T follicular helper cell (primary cell): ENCODE measurements around the gene GABRD.

Experiments
- DNase-seq: peaks from one replicate; pipeline ENCODE4 v3.0.0-alpha.2; 2020; ENCODE audit warnings: low read depth

GABRD gene

GRCh38 chr1:2076826-2077225 lies 57.7 kb downstream of the GABRD start:
- no peak for DNase-seq

DNA sequence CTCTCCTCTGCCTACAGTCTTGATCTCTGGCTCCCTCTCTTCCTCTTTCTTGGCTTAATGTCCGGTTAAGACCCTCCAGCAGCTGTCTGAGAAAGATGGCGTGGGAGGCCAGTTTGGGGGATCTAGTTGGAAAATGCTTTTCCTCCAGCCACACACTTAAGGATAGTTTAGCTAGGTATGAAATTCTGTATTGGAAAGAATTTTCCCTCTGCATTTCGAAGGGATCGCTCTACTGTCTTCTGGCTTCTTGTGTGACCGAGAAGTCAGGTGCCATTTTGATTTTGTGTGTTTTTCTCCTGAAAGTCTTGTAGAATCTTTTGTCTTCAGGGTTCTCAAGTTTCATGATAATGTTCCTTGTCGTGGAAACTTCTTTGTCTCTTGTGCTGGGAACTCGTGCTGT lies 59.0 kb downstream of the GABRD start:
- no peak for DNase-seq

DNA sequence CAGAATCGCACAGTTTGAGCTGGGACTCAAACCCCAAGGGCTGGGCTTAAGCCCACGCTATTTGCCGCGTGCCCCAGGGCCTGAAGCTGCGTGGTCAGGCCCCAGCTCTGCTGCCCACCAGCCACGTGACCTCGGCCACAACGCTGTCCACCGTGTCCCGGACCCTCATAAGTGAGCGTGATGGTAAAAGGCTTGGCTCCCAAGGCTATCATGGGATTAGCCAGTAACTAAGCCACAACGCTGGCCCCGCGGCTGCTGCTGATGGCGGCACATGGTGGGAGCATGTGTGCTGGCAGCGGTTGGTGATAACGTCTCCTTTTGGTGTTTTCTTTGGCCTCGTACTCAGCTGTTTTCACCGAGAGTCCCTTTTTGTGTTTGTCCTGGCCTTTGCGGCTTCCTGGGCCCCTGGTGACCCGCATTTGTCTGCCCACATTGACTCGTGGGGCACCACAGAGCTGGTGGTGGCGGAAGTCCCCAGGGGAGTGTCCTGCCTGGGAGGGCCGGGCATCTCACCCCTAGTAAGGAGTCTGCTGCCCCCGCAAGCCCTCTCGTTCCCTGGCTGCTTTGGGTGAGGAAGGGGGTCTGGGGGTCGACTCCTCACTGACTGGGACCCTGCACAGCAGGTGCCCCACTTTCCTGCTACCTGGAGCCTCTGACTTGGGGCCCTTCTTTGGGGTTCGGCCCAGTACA lies 60.4 kb downstream of the GABRD start:
- no peak for DNase-seq

GRCh38 chr1:2080140-2080539 lies 61.0 kb downstream of the GABRD start:
- DNase-seq: no peak
